ENCODE results near the gene JAG2.

DNA sequence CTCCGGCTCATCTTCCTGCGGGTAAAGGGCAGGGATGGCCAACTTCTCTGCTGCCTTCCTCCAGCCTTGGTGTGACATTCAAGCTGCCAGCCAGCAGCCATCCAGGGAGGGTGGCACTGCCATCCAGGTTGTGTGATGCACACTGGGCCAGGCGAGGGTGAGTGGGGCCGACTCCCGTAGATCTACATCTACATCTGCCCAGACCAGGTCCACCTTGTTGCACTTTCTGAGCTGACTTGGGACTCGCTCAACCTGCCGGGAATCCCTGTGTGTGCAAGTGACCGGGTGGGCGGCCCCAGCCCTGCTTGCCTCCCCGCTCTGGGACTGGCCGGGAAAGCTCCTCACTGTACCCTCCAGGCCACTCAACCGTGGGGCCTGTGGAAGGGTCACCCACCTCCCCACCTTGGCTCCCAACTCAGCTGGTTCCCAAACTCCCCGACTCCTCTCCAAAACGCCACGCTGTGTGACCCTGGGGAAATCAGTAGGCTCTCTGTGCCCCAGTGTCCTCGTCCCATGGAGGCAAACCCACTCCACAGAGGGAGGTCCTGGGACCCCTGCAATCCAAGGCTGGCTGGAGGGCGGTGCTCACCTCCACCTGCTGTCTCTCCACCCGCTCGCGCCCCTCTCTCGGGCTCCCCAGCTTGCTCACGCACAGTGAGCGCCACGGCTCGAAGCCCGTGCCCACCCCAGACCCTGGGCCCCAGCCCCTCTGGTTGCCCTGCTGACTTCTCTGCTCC lies 14.7 kb downstream of the JAG2 start:
- TF ChIP-seq POLR2A (IDR thresholded peaks at IDR 0.05; ENCODE audit: low read depth, low read length) (no peak), TAF1 (IDR thresholded peaks at IDR 0.05; ENCODE audit: low read depth, low read length) (no peak), POLR2AphosphoS5 (IDR thresholded peaks at IDR 0.05; ENCODE audit: low read depth, low read length) (no peak)

Data from GM12891 (cell line).